ENCODE results near the gene C1QL3. TPM values are rescaled to one million over a fixed set of nuclear protein-coding genes. Genes with fewer than 3 reads are reported as not detected.

Gene C1QL3
- total RNA-seq, 6 donors from 2014 or later, result 0.15 TPM; not detected in 5

DNA sequence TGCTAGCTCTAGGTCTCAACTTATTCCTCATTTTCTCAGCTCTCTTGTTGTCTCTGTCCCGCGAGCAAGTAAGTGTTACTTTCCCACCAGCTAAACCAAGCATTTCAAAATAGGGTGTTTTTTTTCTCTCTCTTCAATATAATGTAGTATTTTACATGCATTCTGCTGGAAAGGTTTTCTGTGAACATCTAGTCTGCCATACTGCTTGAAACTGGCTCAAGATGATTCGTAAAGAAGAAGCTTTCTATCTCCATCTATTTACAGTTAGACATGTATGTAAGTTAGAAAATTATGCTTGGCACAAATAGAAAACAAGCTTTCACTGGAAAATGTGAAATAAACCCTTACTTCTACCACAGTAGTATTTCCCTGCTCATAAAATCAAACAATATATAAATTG lies 31.2 kb downstream of the C1QL3 start:
- DNase-seq, result no peak
- Histone ChIP-seq H3K4me3 (no peak overlapping the region), H3K36me3 (peaks cover 0 to 26% (median 5%) of the 10 kb centered on the region in 4 donors), H3K27ac (no peak overlapping the region), H3K4me1 (no peaks in the 10 kb centered on the region), H3K9me3 (no peaks in the 10 kb centered on the region), H3K27me3 (no peaks in the 10 kb centered on the region)
- no peak for ATAC-seq (ENCODE audit: low FRiP score in 2 of 2)
- 94% methylated on average over 3 of the region's 3 CpGs for WGBS, 2 donors
- no peak for TF ChIP-seq POLR2A (IDR thresholded peaks at IDR 0.05)
- TF ChIP-seq, protein P1, sequence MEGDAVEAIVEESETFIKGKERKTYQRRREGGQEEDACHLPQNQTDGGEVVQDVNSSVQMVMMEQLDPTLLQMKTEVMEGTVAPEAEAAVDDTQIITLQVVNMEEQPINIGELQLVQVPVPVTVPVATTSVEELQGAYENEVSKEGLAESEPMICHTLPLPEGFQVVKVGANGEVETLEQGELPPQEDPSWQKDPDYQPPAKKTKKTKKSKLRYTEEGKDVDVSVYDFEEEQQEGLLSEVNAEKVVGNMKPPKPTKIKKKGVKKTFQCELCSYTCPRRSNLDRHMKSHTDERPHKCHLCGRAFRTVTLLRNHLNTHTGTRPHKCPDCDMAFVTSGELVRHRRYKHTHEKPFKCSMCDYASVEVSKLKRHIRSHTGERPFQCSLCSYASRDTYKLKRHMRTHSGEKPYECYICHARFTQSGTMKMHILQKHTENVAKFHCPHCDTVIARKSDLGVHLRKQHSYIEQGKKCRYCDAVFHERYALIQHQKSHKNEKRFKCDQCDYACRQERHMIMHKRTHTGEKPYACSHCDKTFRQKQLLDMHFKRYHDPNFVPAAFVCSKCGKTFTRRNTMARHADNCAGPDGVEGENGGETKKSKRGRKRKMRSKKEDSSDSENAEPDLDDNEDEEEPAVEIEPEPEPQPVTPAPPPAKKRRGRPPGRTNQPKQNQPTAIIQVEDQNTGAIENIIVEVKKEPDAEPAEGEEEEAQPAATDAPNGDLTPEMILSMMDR (IDR thresholded peaks at IDR 0.05), result no peak
- TF ChIP-seq EP300 (IDR thresholded peaks at IDR 0.05), result no peak
- no peak for TF ChIP-seq POLR2AphosphoS5 (IDR thresholded peaks at IDR 0.05)

DNA sequence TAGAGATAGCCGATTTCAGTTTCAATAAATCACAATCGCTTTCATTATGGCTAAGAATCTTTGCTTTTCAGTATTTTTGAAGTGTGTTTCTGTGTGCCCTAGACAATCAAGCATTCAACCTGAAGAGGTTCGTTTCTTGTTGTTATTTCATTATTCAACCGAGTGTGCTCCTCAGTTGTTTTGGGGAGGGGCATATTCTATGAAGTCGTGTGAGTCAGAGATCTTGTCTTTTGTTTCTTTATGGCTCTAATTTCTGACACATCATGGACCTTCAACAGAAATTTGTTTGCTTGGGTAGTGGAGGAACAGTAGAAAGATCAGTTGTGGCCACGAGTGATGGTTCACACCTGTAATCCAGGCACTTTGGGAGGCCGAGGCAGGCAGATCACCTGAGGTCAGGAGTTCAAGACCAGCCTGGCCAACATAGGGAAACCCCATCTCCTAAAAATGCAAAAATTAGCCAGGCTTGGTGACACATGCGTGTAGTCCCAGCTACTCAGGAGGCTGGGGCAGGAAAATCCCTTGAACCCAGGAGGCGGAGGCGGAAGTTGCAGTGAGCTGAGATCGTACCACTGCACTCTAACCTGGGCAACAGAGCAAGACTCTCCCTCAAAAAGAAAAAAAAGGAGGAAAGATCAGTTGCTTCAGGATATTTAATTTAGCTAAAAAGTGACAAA lies 38.3 kb downstream of the C1QL3 start:
- TF ChIP-seq POLR2AphosphoS5 (IDR thresholded peaks at IDR 0.05), result no peak
- no peak overlapping the region for H3K4me3 ChIP-seq
- no peaks in the 10 kb centered on the region for H3K27me3 ChIP-seq
- no peak overlapping the region for H3K27ac ChIP-seq
- ATAC-seq (ENCODE audit: low FRiP score in 2 of 2) (no peak), DNase-seq (no peak)
- no peaks in the 10 kb centered on the region for H3K9me3 ChIP-seq
- WGBS, 2 donors, result 90 to 93% methylated on average over 11 of the region's 11 CpGs
- no peaks in the 10 kb centered on the region for H3K4me1 ChIP-seq
- peaks cover 0 to 23% (median 3%) of the 10 kb centered on the region in 4 donors for H3K36me3 ChIP-seq

DNA sequence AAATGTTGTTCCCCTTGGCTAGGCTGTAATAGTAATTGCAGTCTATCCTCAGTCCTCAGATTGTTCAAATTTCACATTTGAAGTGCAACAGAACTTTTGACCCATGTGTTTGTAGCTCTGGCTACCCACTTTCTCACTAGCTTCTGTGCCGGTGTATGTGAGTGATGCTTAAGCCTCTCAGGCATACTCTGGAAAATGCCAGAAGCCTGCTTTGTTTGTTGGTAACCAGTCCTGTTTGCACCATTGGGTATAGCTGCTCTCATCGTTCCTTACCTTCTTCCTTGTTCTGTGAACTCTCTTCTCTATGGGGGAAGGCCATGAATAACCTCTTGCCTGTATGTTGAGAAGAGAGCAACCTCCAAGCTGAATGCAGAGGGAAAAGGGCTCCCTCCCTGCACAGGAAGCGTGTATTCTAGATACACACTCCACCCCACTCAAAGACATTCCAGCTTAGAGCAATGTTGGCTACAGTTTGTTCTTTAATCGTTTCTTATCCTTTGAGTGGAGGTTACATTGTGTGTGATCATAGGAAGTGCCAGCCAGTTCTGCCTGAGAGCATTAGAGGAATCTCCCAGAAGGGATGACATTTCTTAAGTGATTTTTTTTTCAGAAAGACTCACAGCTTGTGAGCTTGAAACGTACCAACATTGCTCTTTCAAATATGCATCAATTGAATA lies 40.5 kb downstream of the C1QL3 start:
- 55 to 68% methylated on average over 5 of the region's 5 CpGs for WGBS, 2 donors
- H3K9me3 ChIP-seq, result no peaks in the 10 kb centered on the region
- H3K27me3 ChIP-seq, result no peaks in the 10 kb centered on the region
- TF ChIP-seq POLR2AphosphoS5 (IDR thresholded peaks at IDR 0.05) (no peak), EP300 (IDR thresholded peaks at IDR 0.05) (no peak), POLR2A (IDR thresholded peaks at IDR 0.05) (no peak)
- TF ChIP-seq, protein P1 (IDR thresholded peaks at IDR 0.05), result no peak
- H3K4me1 ChIP-seq, result no peaks in the 10 kb centered on the region
- H3K36me3 ChIP-seq, result peaks cover 0 to 5% (median 0%) of the 10 kb centered on the region in 4 donors
- DNase-seq (no peak), ATAC-seq (ENCODE audit: low FRiP score in 2 of 2) (peak in 1 of 2 donors; percentile 24)
- no peak overlapping the region for H3K27ac ChIP-seq
- no peak overlapping the region for H3K4me3 ChIP-seq

DNA sequence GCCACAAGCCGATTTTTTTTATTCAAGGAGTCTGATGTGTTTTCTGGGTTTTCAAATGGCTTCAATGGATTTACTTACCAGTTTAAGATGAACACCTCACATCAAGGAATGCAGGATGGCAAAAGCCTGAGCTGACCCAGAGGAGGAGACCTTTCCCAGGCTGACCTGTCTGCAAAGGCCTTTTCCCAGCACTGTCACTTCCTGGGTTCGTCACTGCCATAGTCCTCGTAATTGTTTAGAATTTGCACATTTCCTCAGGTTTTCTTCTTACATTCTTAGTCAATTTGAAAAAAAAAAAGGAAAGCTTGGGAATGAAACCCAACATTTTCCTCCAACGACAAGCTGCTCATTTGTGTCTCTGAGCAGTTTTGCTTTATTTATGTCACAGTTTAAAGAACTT lies 42.9 kb downstream of the C1QL3 start:
- no peak overlapping the region for H3K4me3 ChIP-seq
- H3K27ac ChIP-seq, result no peak overlapping the region
- DNase-seq, result no peak
- no peak for ATAC-seq (ENCODE audit: low FRiP score in 2 of 2)
- H3K4me1 ChIP-seq, result no peaks in the 10 kb centered on the region
- no peaks in the 10 kb centered on the region for H3K9me3 ChIP-seq
- no peak for TF ChIP-seq POLR2AphosphoS5 (IDR thresholded peaks at IDR 0.05)
- TF ChIP-seq EP300 (IDR thresholded peaks at IDR 0.05), result no peak
- TF ChIP-seq, protein P1 (IDR thresholded peaks at IDR 0.05), result no peak
- TF ChIP-seq POLR2A (IDR thresholded peaks at IDR 0.05), result no peak
- H3K36me3 ChIP-seq, result no peaks in the 10 kb centered on the region
- H3K27me3 ChIP-seq, result no peaks in the 10 kb centered on the region
- WGBS, 2 donors, result 87 to 91% methylated on average over 4 of the region's 4 CpGs

DNA sequence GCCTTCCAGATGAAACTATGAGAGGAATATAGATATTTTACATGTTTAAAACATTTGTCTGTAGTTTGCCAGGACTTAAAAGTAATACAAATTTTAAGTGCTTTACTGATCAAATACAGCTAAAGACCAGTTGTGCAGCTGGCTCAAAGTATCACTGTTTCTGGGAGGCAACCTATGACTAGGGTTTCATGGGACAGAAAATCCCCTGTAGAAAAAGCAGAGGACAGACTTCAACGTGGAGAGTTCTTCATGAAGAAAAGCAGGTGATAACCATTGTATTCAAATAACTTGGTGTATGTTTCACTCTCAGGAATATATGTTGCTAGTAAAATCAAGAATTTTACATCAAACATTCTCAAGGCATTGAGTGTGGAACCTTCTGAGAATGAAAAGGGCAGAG lies 43.9 kb downstream of the C1QL3 start:
- H3K4me3 ChIP-seq, result no peak overlapping the region
- H3K9me3 ChIP-seq, result no peaks in the 10 kb centered on the region
- no peaks in the 10 kb centered on the region for H3K27me3 ChIP-seq
- TF ChIP-seq, protein P1 (IDR thresholded peaks at IDR 0.05), result no peak
- no peak for TF ChIP-seq POLR2A (IDR thresholded peaks at IDR 0.05)
- no peak for TF ChIP-seq POLR2AphosphoS5 (IDR thresholded peaks at IDR 0.05)
- TF ChIP-seq EP300 (IDR thresholded peaks at IDR 0.05), result no peak
- WGBS, 2 donors, result 61 to 78% methylated on average over 1 of the region's 1 CpG
- ATAC-seq (ENCODE audit: low FRiP score in 2 of 2) (no peak), DNase-seq (no peak)
- H3K27ac ChIP-seq, result no peak overlapping the region
- no peaks in the 10 kb centered on the region for H3K36me3 ChIP-seq
- no peaks in the 10 kb centered on the region for H3K4me1 ChIP-seq

All from upper lobe of left lung (tissue), 6 donors.